H9 (cell line): ENCODE results near the gene MED13L. TPM values are rescaled to one million over a fixed set of nuclear protein-coding genes. Genes with fewer than 3 reads are reported as not detected.

Experiments
- DNase-seq: peaks from one replicate; pipeline ENCODE4 v3.0.0-alpha.2; 2017
- H2AFZ ChIP-seq: one replicate; pipeline ENCODE4 v1.6.1; 2013; ENCODE audit warnings: mild to moderate bottlenecking, low read length, control low read depth, moderate library complexity
- H2AK5ac ChIP-seq: 2 replicates; pipeline ENCODE4 v1.6.1; 2013; ENCODE audit warnings: low read length, control low read depth, mixed read lengths; ENCODE audit not compliant: insufficient read length
- H2BK120ac ChIP-seq: one replicate; pipeline ENCODE4 v1.6.1; 2013; ENCODE audit warnings: low read depth, mild to moderate bottlenecking, low read length, control low read depth, inconsistent platforms; ENCODE audit not compliant: poor library complexity, severe bottlenecking
- H2BK12ac ChIP-seq: 2 replicates; pipeline ENCODE4 v1.6.1; 2013; ENCODE audit warnings: low read length, control low read depth, mixed read lengths, low read depth; ENCODE audit not compliant: insufficient read length
- H2BK15ac ChIP-seq: 2 replicates; pipeline ENCODE4 v1.6.1; 2013; ENCODE audit warnings: low read depth, low read length, control low read depth
- H2BK20ac ChIP-seq: one replicate; pipeline ENCODE4 v1.6.1; 2013; ENCODE audit warnings: low read depth, mild to moderate bottlenecking, low read length, control low read depth, inconsistent platforms; ENCODE audit not compliant: poor library complexity, severe bottlenecking
- H2BK5ac ChIP-seq: 2 replicates; pipeline ENCODE4 v1.6.1; 2013; ENCODE audit warnings: low read length, control low read depth, mixed read lengths; ENCODE audit not compliant: insufficient read length
- H3K14ac ChIP-seq: 2 replicates; pipeline ENCODE4 v1.6.1; 2013; ENCODE audit warnings: low read length, control low read depth; ENCODE audit not compliant: insufficient read depth
- H3K18ac ChIP-seq: 2 replicates; pipeline ENCODE4 v1.6.1; 2013; ENCODE audit warnings: low read depth, mild to moderate bottlenecking, mixed read lengths, low read length, control low read depth; ENCODE audit not compliant: insufficient read length
- H3K23ac ChIP-seq: 2 replicates; pipeline ENCODE4 v1.6.1; 2013; ENCODE audit warnings: low read length, control low read depth, mixed read lengths, low read depth; ENCODE audit not compliant: insufficient read length
- H3K23me2 ChIP-seq: 2 replicates; pipeline ENCODE4 v1.6.1; 2013; ENCODE audit warnings: low read depth, mild to moderate bottlenecking, mixed read lengths, low read length, control low read depth; ENCODE audit not compliant: insufficient read length, poor library complexity, severe bottlenecking
- H3K27ac ChIP-seq: 2 replicates; pipeline ENCODE4 v1.5.1; 2013; ENCODE audit warnings: low read length, control low read depth, mixed read lengths, low read depth; ENCODE audit not compliant: insufficient read length
- H3K27me3 ChIP-seq: 2 replicates; pipeline ENCODE4 v1.6.1; 2013; ENCODE audit warnings: low read length, control low read depth, inconsistent platforms; ENCODE audit not compliant: insufficient read depth
- H3K4ac ChIP-seq: 2 replicates; pipeline ENCODE4 v1.6.1; 2013; ENCODE audit warnings: low read depth, mild to moderate bottlenecking, control low read depth, inconsistent platforms, low read length, moderate library complexity
- H3K4me1 ChIP-seq: 2 replicates; pipeline ENCODE4 v1.6.1; 2013; ENCODE audit warnings: low read length, control low read depth, inconsistent platforms; ENCODE audit not compliant: insufficient read depth
- H3K4me2 ChIP-seq: 2 replicates; pipeline ENCODE4 v1.6.1; 2013; ENCODE audit warnings: low read length, control low read depth, mixed read lengths; ENCODE audit not compliant: insufficient read length, insufficient read depth
- H3K56ac ChIP-seq: 2 replicates; pipeline ENCODE4 v1.6.1; 2013; ENCODE audit warnings: low read depth, mild to moderate bottlenecking, mixed read lengths, low read length, control low read depth; ENCODE audit not compliant: insufficient read length
- H3K79me1 ChIP-seq: 2 replicates; pipeline ENCODE4 v1.6.1; 2013; ENCODE audit warnings: low read depth, mild to moderate bottlenecking, moderate library complexity, low read length, control low read depth, inconsistent platforms; ENCODE audit not compliant: insufficient read depth, poor library complexity, severe bottlenecking
- H3K79me2 ChIP-seq: 2 replicates; pipeline ENCODE4 v1.6.1; 2013; ENCODE audit warnings: low read length, control low read depth, inconsistent platforms; ENCODE audit not compliant: insufficient read depth
- H3K9ac ChIP-seq: 2 replicates; pipeline ENCODE4 v1.6.1; 2013; ENCODE audit warnings: low read length, control low read depth, mixed read lengths; ENCODE audit not compliant: insufficient read length; ENCODE audit errors: extremely low read depth
- H3K9me3 ChIP-seq: one replicate; pipeline ENCODE4 v1.6.1; 2013; ENCODE audit warnings: low read depth, low read length, inconsistent platforms; ENCODE audit not compliant: control insufficient read depth
- H3T11ph ChIP-seq: one replicate; pipeline ENCODE4 v1.6.1; 2013; ENCODE audit warnings: mild to moderate bottlenecking, low read length, control low read depth, inconsistent platforms
- H4K20me1 ChIP-seq: one replicate; pipeline ENCODE4 v1.6.1; 2013; ENCODE audit not compliant: control insufficient read depth, insufficient read length, insufficient read depth
- H4K5ac ChIP-seq: 2 replicates; pipeline ENCODE4 v1.6.1; 2013; ENCODE audit warnings: low read depth, mild to moderate bottlenecking, mixed read lengths, low read length, control low read depth; ENCODE audit not compliant: insufficient read length
- H4K8ac ChIP-seq: replicated peaks from 2 replicates; pipeline ENCODE4 v1.6.1; 2013; ENCODE audit warnings: low read length, control low read depth, mixed read lengths, low read depth; ENCODE audit not compliant: insufficient read length
- H4K91ac ChIP-seq: 2 replicates; pipeline ENCODE4 v1.6.1; 2013; ENCODE audit warnings: low read depth, mild to moderate bottlenecking, moderate library complexity, mixed read lengths, low read length, control low read depth; ENCODE audit not compliant: insufficient read length
- H3K27ac Mint-ChIP-seq, 3 experiments: 2 replicates in 2 of 3; 3 replicates in 1 of 3; pipeline ENCODE4 v1.8.0; 2020 to 2021; ENCODE audit warnings: mixed read lengths in 3 of 3, mild to moderate bottlenecking in 1 of 3, moderate library complexity in 1 of 3
- H3K27me3 Mint-ChIP-seq: 2 replicates; pipeline ENCODE4 v1.8.0; 2021; ENCODE audit warnings: low read depth, mild to moderate bottlenecking, moderate library complexity, mixed read lengths
- H3K36me3 Mint-ChIP-seq, 3 experiments: 2 replicates in 2 of 3; 3 replicates in 1 of 3; pipeline ENCODE4 v1.8.0; 2020 to 2021; ENCODE audit warnings: low read depth in 3 of 3, mixed read lengths in 3 of 3; ENCODE audit not compliant: insufficient read depth in 1 of 3
- H3K4me1 Mint-ChIP-seq, 2 experiments: 2 replicates each; pipeline ENCODE4 v1.8.0; 2020; ENCODE audit warnings: mixed read lengths in 2 of 2
- H3K4me3 Mint-ChIP-seq, 2 experiments: 2 replicates in 1 of 2; 3 replicates in 1 of 2; pipeline ENCODE4 v1.8.0; 2020 to 2021; ENCODE audit warnings: mild to moderate bottlenecking in 2 of 2, mixed read lengths in 2 of 2, moderate library complexity in 1 of 2
- H3K9me3 Mint-ChIP-seq, 2 experiments: 2 replicates in 1 of 2; 3 replicates in 1 of 2; pipeline ENCODE4 v1.8.0; 2020; ENCODE audit warnings: mild to moderate bottlenecking in 2 of 2, mixed read lengths in 2 of 2, moderate library complexity in 1 of 2
- WGBS: extraction: QIAGEN DNeasy Blood & Tissue Kit; methylation state at CpG from one replicate; pipeline ENCODE4 v1.1.7; 2013; ENCODE audit warnings: missing lambda C conversion rate, low lambda C conversion rate, mixed read lengths; ENCODE audit not compliant: insufficient read length; ENCODE audit errors: extremely low coverage; 5-methylcytosine and 5-hydroxymethylcytosine counted together
- total RNA-seq: library from RNA; stranded (reverse); gene quantifications from 2 replicates; pipeline ENCODE4 v1.2.1, GENCODE V29; 2021
- TF ChIP-seq, protein P1 (sequence below): fragments of 200-600 bp; sonication (generic); conservative IDR thresholded peaks from 3 replicates; pipeline ENCODE4 v1.8.0; 2021; ENCODE audit warnings: antibody characterized with exemption, mild to moderate bottlenecking

MED13L gene
- total RNA-seq, 1 experiment from 2014 or later: 52.4 TPM

DNA sequence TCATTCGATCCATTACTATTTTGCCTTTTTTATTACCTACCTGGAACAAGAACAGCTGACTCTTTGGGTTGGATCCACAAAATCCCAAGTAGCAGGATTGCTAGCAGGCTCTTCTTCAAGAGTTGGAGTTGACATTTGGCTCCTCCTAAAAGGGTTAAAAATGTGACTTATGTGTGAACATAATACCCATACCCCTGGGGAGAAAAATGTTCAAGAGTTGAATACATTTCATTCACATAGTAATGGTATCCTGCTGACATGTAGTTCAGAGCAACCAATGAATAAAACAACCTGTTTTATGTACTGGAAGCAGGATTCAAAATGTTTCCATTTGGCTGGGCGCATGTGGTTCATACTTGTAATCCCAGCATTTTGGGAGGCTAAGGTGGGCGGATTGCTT lies 264.7 kb downstream of the MED13L start:
- peaks cover 8 to 13% of the 10 kb centered on the region in 2 experiments; a peak in 3 of 4 replicates for H3K4me1 Mint-ChIP-seq
- H3K79me2 ChIP-seq: no peaks in the 10 kb centered on the region
- H2BK120ac ChIP-seq: no peak overlapping the region

More for the DNA sequence above, 264.7 kb downstream of the MED13L start:
- no peaks in the 10 kb centered on the region for H3K9me3 Mint-ChIP-seq
- no peak overlapping the region for H3K4me3 Mint-ChIP-seq
- Histone ChIP-seq H2BK5ac (no peak overlapping the region), H3K14ac (no peak overlapping the region), H3T11ph (no peak overlapping the region), H3K9ac (no peak overlapping the region), H3K27me3 (no peaks in the 10 kb centered on the region), H3K27ac (no peak overlapping the region), H3K9me3 (no peaks in the 10 kb centered on the region), H3K4me2 (no peak overlapping the region), H2AFZ (no peak overlapping the region), H4K8ac (no peak overlapping the region), H2AK5ac (no peak overlapping the region), H2BK15ac (no peak overlapping the region), H3K23me2 (no peaks in the 10 kb centered on the region), H3K4ac (no peak overlapping the region), H3K56ac (no peak overlapping the region), H3K4me1 (no peaks in the 10 kb centered on the region), H2BK12ac (no peak overlapping the region), H3K79me1 (no peaks in the 10 kb centered on the region), H4K91ac (no peak overlapping the region), H3K18ac (no peak overlapping the region), H4K20me1 (no peaks in the 10 kb centered on the region), H3K23ac (no peak overlapping the region), H4K5ac (no peak overlapping the region), H2BK20ac (no peak overlapping the region)
- no CpG with 5 or more reads among the region's 3 CpGs for WGBS
- peaks cover 10 to 38% (median 29%) of the 10 kb centered on the region in 3 experiments; a peak in 6 of 7 replicates for H3K36me3 Mint-ChIP-seq
- no peak overlapping the region for H3K27ac Mint-ChIP-seq
- no peaks in the 10 kb centered on the region for H3K27me3 Mint-ChIP-seq
- TF ChIP-seq, protein P1, sequence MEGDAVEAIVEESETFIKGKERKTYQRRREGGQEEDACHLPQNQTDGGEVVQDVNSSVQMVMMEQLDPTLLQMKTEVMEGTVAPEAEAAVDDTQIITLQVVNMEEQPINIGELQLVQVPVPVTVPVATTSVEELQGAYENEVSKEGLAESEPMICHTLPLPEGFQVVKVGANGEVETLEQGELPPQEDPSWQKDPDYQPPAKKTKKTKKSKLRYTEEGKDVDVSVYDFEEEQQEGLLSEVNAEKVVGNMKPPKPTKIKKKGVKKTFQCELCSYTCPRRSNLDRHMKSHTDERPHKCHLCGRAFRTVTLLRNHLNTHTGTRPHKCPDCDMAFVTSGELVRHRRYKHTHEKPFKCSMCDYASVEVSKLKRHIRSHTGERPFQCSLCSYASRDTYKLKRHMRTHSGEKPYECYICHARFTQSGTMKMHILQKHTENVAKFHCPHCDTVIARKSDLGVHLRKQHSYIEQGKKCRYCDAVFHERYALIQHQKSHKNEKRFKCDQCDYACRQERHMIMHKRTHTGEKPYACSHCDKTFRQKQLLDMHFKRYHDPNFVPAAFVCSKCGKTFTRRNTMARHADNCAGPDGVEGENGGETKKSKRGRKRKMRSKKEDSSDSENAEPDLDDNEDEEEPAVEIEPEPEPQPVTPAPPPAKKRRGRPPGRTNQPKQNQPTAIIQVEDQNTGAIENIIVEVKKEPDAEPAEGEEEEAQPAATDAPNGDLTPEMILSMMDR: no peak
- DNase-seq: no peak
